CMK (cell line): ENCODE measurements around the gene ESYT2.
"Not testable (repeated sequence)": the region's sequence is repeated elsewhere in the genome, so short reads cannot be mapped to it uniquely, and the experiment has no call there.

ENCODE experiments used
- DNase-seq: peaks from one replicate; pipeline ENCODE4 v3.0.0-alpha.2; 2010; ENCODE audit warnings: low read depth

Gene ESYT2

GRCh38 chr7:158829342-158830210 lies at the start of gene ESYT2:
Gene ESYT2 (minus strand): TSS chr7:158829509. CDS start chr7:158829418, 91 bp downstream.
- peak; percentile 83 for DNase-seq

GRCh38 chr7:158878151-158879079 lies 49.1 kb upstream of the ESYT2 start:
- not testable (repeated sequence) for DNase-seq

GRCh38 chr7:158876984-158877383 lies 47.7 kb upstream of the ESYT2 start:
- DNase-seq: no peak

GRCh38 chr7:158869876-158870275 lies 40.6 kb upstream of the ESYT2 start:
- no peak for DNase-seq

- DNase-seq: no peak
These were observed 39.6 kb upstream of the ESYT2 start for GRCh38 chr7:158868764-158869410.

GRCh38 chr7:158867214-158867984 lies 38.1 kb upstream of the ESYT2 start:
- DNase-seq: no peak

- no peak for DNase-seq
These were observed 36.7 kb upstream of the ESYT2 start for GRCh38 chr7:158865977-158866376.

GRCh38 chr7:158865462-158865922 lies 36.2 kb upstream of the ESYT2 start:
- DNase-seq: no peak

GRCh38 chr7:158864833-158865232 lies 35.5 kb upstream of the ESYT2 start:
- DNase-seq: no peak

GRCh38 chr7:158864507-158864820 lies 35.2 kb upstream of the ESYT2 start:
- no peak for DNase-seq

GRCh38 chr7:158863611-158864506 lies 34.5 kb upstream of the ESYT2 start:
- peak; percentile 78 for DNase-seq

- DNase-seq: peak; percentile 27
These were observed 33.8 kb upstream of the ESYT2 start for GRCh38 chr7:158862985-158863610.

GRCh38 chr7:158861936-158862704 lies 32.8 kb upstream of the ESYT2 start:
- DNase-seq: no peak

GRCh38 chr7:158861004-158861787 lies 31.9 kb upstream of the ESYT2 start:
- DNase-seq: no peak

- no peak for DNase-seq
These were observed 31.1 kb upstream of the ESYT2 start for GRCh38 chr7:158860394-158860793.

- peak; percentile 41 for DNase-seq
These were observed 29.5 kb upstream of the ESYT2 start for GRCh38 chr7:158858592-158859503.
